CD4-positive, alpha-beta T cell (primary cell): ENCODE data around the gene MCC. TPM values are rescaled to one million over a fixed set of nuclear protein-coding genes. Genes with fewer than 3 reads are reported as not detected.

Source experiments
- ATAC-seq: fragments of 200-7000 bp; cut with Tn5 transposase; one replicate; pipeline ENCODE4 v1.10.0; 2022; ENCODE audit warnings: mild to moderate bottlenecking; ENCODE audit not compliant: poor library complexity
- CTCF ChIA-PET: fragments of 350-600 bp; sonication (Branson Sonifier 250); formaldehyde crosslinking; loops from one replicate; lab custom pipeline; 2021; ENCODE audit warnings: antibody characterized with exemption, inconsistent platforms; lab: Charles Lee
- POLR2A ChIA-PET: fragments of 350-600 bp; sonication (Branson Sonifier 250); formaldehyde crosslinking; loops from one replicate; lab custom pipeline; 2021; ENCODE audit warnings: antibody characterized with exemption, inconsistent platforms; lab: Charles Lee
- DNase-seq, 14 experiments: peaks; one replicate each; pipeline ENCODE4 v3.0.0-alpha.2; 2013 to 2020; ENCODE audit warnings: mixed read lengths in 2 of 14
- H3K27ac ChIP-seq, 2 donors: one replicate each; pipeline versions ENCODE4 v1.5.1 to v1.7.0; 2013; ENCODE audit warnings: low read length in 2 of 2, low read depth in 1 of 2, mild to moderate bottlenecking in 1 of 2
- H3K27me3 ChIP-seq, 2 experiments: 1 replicate in 1 of 2; 2 replicates in 1 of 2; pipeline versions ENCODE4 v1.6.1 to v1.7.0; 2013; ENCODE audit warnings: low read length in 2 of 2, control low read depth in 1 of 2, mild to moderate bottlenecking in 1 of 2, moderate library complexity in 1 of 2; ENCODE audit not compliant: insufficient read depth in 2 of 2, control insufficient read depth in 1 of 2
- H3K36me3 ChIP-seq: one replicate; pipeline ENCODE4 v1.6.1; 2013; ENCODE audit warnings: low read length, control low read depth; ENCODE audit not compliant: insufficient read depth
- H3K4me1 ChIP-seq: one replicate; pipeline ENCODE4 v1.6.1; 2013; ENCODE audit warnings: low read length, control low read depth; ENCODE audit not compliant: insufficient read depth
- H3K4me3 ChIP-seq: one replicate; pipeline ENCODE4 v1.5.1; 2013; ENCODE audit warnings: mild to moderate bottlenecking, low read length, moderate library complexity
- H3K9me3 ChIP-seq, 2 experiments: 1 replicate in 1 of 2; 2 replicates in 1 of 2; pipeline versions ENCODE4 v1.6.1 to v1.7.0; 2013; ENCODE audit warnings: low read length in 2 of 2, mild to moderate bottlenecking in 2 of 2, control low read depth in 1 of 2, moderate library complexity in 1 of 2; ENCODE audit not compliant: control insufficient read depth in 1 of 2, insufficient read depth in 1 of 2
- H3K27ac Mint-ChIP-seq: one replicate; pipeline ENCODE4 v1.8.0; 2020; ENCODE audit warnings: mixed read lengths
- H3K27me3 Mint-ChIP-seq: one replicate; pipeline ENCODE4 v1.8.0; 2021; ENCODE audit warnings: mixed read lengths
- H3K36me3 Mint-ChIP-seq: one replicate; pipeline ENCODE4 v1.8.0; 2021; ENCODE audit warnings: low read depth, mixed read lengths
- H3K4me1 Mint-ChIP-seq: one replicate; pipeline ENCODE4 v1.8.0; 2021; ENCODE audit warnings: low read depth, mixed read lengths
- H3K4me3 Mint-ChIP-seq: one replicate; pipeline ENCODE4 v1.8.0; 2020; ENCODE audit warnings: mild to moderate bottlenecking, mixed read lengths
- H3K9me3 Mint-ChIP-seq: one replicate; pipeline ENCODE4 v1.8.0; 2020; ENCODE audit warnings: mixed read lengths
- CTCF ChIP-seq: fragments of 200-600 bp; IDR thresholded peaks from one replicate; pipeline ENCODE4 v1.8.0; 2022; ENCODE audit warnings: antibody characterized with exemption, mild to moderate bottlenecking
- intact Hi-C, 2 experiments: fragments of 100-400 bp; cut with DNase I in 1 of 2; cut with micrococcal nuclease in 1 of 2; formaldehyde crosslinking; loops; one replicate each; pipeline versions ENCODE4 v1.15.1 to v1.9.0; 2023 to 2025; cut with DNase I, micrococcal nuclease
- total RNA-seq, 174 experiments: library from RNA in 2 of 174; stranded (reverse) in 2 of 174; gene quantifications; one replicate each; pipeline ENCODE4 v1.2.3 and lab custom pipeline; 2021 to 2026

MCC gene
- total RNA-seq, 2 experiments from 2014 or later: 3.2 to 3.3 TPM

- no peaks in the 10 kb centered on the region for H3K4me1 Mint-ChIP-seq
- H3K9me3 ChIP-seq: no peaks in the 10 kb centered on the region
- H3K27ac ChIP-seq: no peak overlapping the region
- no peak for TF ChIP-seq CTCF
- H3K4me3 ChIP-seq: no peak overlapping the region
- no peaks in the 10 kb centered on the region for H3K36me3 ChIP-seq
- H3K36me3 Mint-ChIP-seq: no peaks in the 10 kb centered on the region
- no peaks in the 10 kb centered on the region for H3K27me3 Mint-ChIP-seq
- H3K4me1 ChIP-seq: no peaks in the 10 kb centered on the region
- no peak for DNase-seq
- ATAC-seq: no peak
- H3K4me3 Mint-ChIP-seq: no peak overlapping the region
- H3K9me3 Mint-ChIP-seq: no peaks in the 10 kb centered on the region
- CTCF ChIA-PET: no interaction called here
- POLR2A ChIA-PET: no interaction called here
- no peaks in the 10 kb centered on the region for H3K27me3 ChIP-seq
- intact Hi-C loops: no loop called here
- no peak overlapping the region for H3K27ac Mint-ChIP-seq
Observed at GRCh38 chr5:113321276-113321675, 167.0 kb downstream of the MCC start.

GRCh38 chr5:113320273-113320780, 167.9 kb downstream of the MCC start:
- ChIA-PET POLR2A (no interaction called here), CTCF (no interaction called here)
- Mint-ChIP-seq H3K36me3 (no peaks in the 10 kb centered on the region), H3K4me1 (no peaks in the 10 kb centered on the region), H3K27me3 (no peaks in the 10 kb centered on the region), H3K27ac (no peak overlapping the region), H3K4me3 (no peak overlapping the region), H3K9me3 (no peaks in the 10 kb centered on the region)
- Histone ChIP-seq H3K36me3 (no peaks in the 10 kb centered on the region), H3K4me1 (no peaks in the 10 kb centered on the region), H3K27me3 (no peaks in the 10 kb centered on the region), H3K4me3 (no peak overlapping the region), H3K9me3 (no peaks in the 10 kb centered on the region), H3K27ac (no peak overlapping the region)
- DNase-seq (no peak), ATAC-seq (no peak)
- intact Hi-C loops: no loop called here
- no peak for TF ChIP-seq CTCF

- POLR2A ChIA-PET: no interaction called here
- intact Hi-C loops: no loop called here
- H3K9me3 Mint-ChIP-seq: no peaks in the 10 kb centered on the region
- no peaks in the 10 kb centered on the region for H3K27me3 Mint-ChIP-seq
- Histone ChIP-seq H3K4me1 (no peaks in the 10 kb centered on the region), H3K9me3 (no peaks in the 10 kb centered on the region), H3K4me3 (no peak overlapping the region), H3K27me3 (no peaks in the 10 kb centered on the region), H3K36me3 (no peaks in the 10 kb centered on the region), H3K27ac (no peak overlapping the region)
- no peak overlapping the region for H3K4me3 Mint-ChIP-seq
- DNase-seq: no peak
- CTCF ChIA-PET: no interaction called here
- ATAC-seq: no peak
- no peak overlapping the region for H3K27ac Mint-ChIP-seq
- no peak for TF ChIP-seq CTCF
- no peaks in the 10 kb centered on the region for H3K4me1 Mint-ChIP-seq
- H3K36me3 Mint-ChIP-seq: no peaks in the 10 kb centered on the region
Observed at GRCh38 chr5:113319256-113320053, 168.8 kb downstream of the MCC start.
